GM18499 (cell line): ENCODE data around the gene NPAS3.

ENCODE experiments used
- ATAC-seq: cut with Tn5 transposase; IDR thresholded peaks from one replicate; pipeline ENCODE4 v1.9.1; 2021; ENCODE audit warnings: moderate number of reproducible peaks; ENCODE audit not compliant: insufficient read depth, unreplicated experiment

Gene NPAS3

GRCh38 chr14:33357225-33358010 lies 418.7 kb downstream of the NPAS3 start:
- no peak for ATAC-seq

GRCh38 chr14:33359288-33359881 lies 420.7 kb downstream of the NPAS3 start:
- no peak for ATAC-seq

DNA sequence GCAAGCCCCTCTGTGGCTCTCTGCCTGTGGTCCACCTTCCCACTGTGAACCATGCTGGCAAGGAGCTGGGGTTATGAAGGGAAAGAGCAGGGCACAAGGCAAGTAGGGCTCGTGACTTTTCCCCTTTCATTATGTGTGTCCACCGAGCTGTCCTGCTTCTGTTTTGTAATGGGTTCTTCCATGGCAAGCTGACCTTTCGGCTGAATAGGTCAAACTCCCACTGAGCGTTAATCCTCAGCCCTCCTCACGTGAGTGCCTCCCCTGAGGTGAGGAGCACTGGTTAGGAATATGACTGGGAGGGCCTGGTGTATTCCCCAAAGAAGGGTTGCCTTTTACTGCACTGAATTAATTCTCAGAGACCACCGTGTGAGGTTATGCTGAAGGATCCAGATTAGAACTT lies 424.3 kb downstream of the NPAS3 start:
- ATAC-seq, result no peak

DNA sequence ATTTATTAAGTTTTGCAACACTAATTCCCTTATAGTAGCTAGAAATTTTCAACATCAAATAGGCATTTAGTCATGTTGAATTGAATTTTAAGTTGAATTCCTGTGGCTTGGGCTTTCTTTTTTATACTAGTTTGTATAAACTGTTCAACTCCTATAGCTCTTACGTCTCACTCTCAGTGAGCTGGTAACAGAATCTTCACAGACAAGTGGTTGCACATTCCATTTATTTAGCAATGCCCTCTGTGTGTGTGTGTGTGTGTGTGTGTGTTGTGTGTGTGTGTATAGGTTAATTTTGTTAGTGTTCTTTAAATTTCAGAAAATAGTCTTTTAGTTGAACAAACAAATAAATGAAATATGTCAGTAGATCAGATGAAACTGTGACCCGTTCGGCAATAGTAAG lies 425.0 kb downstream of the NPAS3 start:
- ATAC-seq, result no peak

DNA sequence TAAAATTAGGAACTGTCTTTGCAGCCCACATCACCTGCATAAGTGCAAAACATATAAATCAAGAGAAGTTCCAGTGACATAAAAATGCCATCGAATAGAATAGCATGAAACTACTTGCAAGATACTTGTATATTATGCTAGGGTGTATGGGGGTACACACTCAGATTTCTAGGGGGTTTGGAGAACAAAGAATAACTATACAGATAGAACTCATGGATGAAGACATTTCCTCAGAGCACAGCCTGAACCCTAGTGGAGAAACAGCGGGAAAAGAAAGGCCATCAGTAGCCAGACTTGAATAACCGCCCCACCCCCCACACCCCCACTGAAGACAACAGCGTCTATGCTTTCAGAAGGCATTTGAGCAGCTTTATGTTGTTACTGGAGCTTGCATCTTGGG lies 425.8 kb downstream of the NPAS3 start:
- no peak for ATAC-seq

- ATAC-seq, result no peak
Observed at GRCh38 chr14:33369041-33369440, 430.4 kb downstream of the NPAS3 start.

- peak; percentile 98 for ATAC-seq
Observed at GRCh38 chr14:33369972-33370371, 431.3 kb downstream of the NPAS3 start.

DNA sequence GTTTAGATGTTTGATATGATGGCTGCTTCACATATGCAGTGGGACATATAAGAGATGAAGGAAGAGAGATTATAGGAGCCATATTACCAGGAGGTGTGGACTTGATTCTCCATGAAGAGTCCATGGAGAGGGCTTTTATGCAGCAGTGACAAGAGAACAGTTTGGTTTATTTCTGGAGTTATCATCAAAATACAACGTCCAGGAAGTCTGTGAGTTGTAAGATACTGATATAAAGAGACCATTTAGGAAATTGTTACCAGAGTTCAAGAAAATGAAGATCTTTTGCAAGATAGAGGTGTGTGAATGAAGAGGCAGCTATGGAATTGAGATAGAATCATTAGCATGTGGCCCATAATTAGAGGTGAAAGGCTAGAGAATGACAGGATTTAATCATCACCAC lies 431.7 kb downstream of the NPAS3 start:
- ATAC-seq, result no peak

DNA sequence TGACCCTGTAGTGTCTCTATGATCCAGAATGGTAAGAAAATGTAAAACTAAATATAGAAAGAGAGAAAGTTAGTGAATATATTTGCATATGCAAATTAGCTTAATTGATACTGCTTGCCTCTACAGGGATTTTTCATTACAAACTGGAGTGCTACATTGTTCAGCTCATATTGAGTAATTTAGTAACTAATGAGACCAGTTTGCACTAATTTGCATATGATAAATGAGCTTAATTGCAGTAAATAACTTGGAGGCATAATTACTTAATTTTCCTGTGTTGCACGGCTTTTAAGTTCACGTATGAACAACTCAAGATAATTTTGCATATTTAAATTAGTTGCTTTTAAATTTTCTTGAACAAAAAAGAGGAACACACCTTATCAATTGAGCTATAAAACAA lies 436.5 kb downstream of the NPAS3 start:
- no peak for ATAC-seq

GRCh38 chr14:33375786-33376185 lies 437.1 kb downstream of the NPAS3 start:
- ATAC-seq, result no peak

- no peak for ATAC-seq
Observed at GRCh38 chr14:33376510-33376909, 437.8 kb downstream of the NPAS3 start.

DNA sequence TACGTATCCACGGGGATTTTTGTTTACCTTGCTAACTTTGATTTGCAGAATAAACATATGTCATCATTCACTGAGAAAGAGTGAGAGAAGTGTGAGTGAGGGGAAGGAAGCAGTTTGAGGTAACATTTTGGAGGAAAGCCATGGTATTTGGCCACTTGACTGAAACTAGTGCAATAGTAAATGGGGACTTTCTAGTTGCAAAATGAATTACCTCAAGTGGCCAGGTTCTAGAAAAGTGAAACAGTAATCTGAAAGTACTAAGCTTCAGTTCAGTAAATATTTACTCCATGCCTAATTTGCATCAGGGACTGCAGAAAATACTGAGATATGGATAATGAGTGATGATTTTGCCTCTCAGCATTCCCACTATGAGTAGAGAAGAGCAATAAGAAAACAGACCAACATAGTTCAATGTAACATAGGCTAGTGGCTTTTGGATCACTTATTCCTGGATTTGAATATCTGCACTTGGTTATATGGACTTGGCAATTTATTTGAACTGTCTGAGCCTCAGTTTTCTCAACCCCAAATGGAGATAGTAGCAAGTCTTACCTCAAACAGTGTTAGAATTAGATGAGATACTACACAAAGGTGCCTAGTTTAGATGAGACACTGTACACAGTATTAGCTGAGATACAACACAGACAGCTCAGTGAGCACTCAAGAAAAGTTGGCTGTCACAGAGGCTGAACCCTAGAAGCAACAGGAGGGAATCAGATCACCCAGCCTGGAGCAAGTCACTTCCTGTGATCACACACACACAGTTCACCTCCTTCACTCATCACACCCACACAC lies 439.1 kb downstream of the NPAS3 start:
- peak; percentile 46 for ATAC-seq

- ATAC-seq, result no peak
Observed at GRCh38 chr14:33381717-33382116, 443.0 kb downstream of the NPAS3 start.

DNA sequence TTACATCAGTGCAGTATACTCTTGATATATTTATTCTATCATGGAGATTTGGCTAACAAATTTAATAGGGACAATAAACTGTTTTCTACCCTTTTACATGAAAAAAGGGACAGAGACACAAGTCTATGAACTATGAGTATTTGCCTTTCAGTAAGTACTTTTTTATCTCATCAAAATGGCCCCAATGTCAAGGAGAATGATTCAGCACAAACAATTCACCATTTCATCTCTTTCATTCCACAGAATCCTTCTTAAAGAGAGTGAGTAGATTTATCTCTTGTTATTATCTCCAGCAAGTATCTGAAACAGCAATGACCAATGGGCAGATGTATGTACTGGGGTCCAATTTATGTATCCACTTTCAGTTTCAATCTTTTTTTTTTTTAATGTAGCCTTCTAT lies 447.5 kb downstream of the NPAS3 start:
- ATAC-seq, result no peak

DNA sequence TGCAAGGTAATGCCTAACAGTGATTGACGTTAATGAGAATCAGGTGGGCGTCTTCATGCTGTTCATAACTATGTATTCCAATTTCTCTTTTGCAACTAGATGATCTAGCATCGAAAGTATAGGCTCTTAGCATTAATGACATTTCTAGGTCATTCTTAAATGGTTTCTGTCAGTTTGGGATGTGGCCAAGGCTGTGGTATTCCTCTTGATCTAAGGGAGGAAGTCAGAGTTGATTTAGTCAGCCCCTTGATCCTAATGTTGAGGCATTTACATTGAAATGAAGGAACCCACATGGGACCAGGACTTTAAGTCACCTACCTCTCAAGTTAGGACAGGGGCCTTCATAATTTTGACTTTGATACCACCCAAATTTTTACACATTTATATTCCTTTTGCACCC lies 448.1 kb downstream of the NPAS3 start:
- no peak for ATAC-seq

- ATAC-seq, result no peak
Observed at GRCh38 chr14:33390335-33390734, 451.7 kb downstream of the NPAS3 start.

DNA sequence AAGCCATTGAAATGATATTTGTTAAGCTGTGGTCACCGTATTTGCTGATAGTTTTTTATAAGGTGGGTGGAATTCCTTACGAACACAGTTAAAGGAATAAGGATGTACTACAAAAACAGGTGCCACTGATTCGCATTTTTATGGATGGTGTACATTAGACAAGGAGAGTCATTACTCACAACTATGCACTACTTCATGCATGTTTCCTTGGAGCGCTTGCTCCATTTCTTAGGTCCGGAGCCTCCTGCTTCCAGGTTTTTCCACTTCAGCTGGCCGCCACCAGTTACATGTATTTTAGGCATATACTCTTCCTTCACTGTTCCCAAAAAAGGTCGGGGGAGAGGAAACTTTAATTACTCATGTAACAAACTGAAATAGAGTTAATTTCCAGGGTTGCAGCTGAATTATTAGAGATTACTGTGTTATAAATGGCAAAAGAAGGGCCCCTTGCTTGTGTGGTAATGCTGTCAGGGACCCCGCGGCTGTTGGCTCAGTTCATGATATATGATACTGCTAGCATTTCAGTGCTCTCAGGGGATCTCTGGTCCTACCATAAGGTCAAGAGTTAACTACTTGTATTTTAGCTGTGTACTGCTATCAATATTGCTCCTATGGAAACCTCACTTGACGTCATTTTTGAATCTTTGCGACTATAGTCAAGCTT lies 454.7 kb downstream of the NPAS3 start:
- no peak for ATAC-seq

DNA sequence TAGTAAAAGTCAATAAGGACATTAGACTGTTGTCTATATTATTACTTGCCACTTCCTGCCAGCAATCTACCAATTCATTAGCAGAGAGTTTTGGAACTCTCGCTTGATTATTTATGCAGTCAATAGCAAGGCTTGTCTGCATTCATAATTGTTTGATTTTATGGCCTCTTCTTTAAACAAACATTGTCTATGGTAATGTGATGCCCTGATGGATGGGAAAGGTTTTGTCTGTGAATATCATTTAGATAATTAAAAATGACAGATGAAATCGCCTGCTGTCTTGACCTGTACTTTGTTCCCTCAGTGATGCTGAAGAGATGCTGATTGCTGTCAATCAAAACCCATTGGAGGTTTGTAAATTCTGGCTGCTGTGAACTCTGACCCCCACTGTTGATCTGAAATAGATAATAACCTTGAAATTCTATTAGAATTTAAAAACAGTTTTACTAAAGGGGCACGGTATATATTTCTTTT lies 455.3 kb downstream of the NPAS3 start:
- ATAC-seq, result no peak

DNA sequence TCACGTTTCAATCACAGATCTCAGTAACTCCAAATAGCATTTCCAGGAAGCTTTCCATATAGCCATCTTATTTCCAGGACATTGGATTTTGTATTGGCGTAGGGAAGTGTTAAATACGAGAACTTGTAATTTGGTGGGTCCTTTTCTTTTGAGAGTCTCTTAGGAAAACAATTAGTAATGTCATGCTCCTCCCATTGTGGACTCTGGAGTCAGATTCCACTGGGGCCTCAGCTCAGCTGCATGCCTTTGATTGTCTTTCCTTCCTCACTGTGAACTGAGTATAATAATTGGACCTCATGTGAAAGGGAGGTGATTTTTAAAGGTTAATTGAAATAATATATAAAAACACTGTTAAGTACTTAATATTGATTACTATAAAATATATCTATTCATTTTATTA lies 462.6 kb downstream of the NPAS3 start:
- no peak for ATAC-seq

- no peak for ATAC-seq
Observed at GRCh38 chr14:33402604-33403003, 463.9 kb downstream of the NPAS3 start.

DNA sequence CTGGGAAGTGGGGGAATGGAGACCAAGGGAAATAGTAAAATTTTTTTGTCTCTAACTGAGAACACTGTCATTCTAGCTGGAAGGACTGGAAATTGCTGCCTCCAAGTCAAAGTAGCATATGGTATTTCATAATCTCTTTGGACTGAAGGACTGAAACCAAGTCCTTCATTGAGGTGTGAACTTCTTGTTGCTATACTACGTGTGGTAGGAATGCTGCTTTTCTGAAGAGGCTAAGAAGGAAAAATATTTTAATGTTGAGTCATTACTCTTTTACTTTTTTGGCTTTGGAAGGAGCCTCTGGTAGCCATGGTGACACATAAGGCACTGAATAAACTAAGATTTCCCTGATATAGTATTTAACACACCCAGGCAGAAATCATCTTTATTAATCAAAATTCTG lies 465.4 kb downstream of the NPAS3 start:
- ATAC-seq, result no peak
